GM20000 (cell line): Measurements from ENCODE around the gene TNXB.
"Not testable (repeated sequence)": the region's sequence is repeated elsewhere in the genome, so short reads cannot be mapped to it uniquely, and the experiment has no call there.

Experiments
- DNase-seq: peaks from one replicate; pipeline ENCODE4 v3.0.0; 2012; ENCODE audit warnings: low spot score

Gene TNXB

DNA sequence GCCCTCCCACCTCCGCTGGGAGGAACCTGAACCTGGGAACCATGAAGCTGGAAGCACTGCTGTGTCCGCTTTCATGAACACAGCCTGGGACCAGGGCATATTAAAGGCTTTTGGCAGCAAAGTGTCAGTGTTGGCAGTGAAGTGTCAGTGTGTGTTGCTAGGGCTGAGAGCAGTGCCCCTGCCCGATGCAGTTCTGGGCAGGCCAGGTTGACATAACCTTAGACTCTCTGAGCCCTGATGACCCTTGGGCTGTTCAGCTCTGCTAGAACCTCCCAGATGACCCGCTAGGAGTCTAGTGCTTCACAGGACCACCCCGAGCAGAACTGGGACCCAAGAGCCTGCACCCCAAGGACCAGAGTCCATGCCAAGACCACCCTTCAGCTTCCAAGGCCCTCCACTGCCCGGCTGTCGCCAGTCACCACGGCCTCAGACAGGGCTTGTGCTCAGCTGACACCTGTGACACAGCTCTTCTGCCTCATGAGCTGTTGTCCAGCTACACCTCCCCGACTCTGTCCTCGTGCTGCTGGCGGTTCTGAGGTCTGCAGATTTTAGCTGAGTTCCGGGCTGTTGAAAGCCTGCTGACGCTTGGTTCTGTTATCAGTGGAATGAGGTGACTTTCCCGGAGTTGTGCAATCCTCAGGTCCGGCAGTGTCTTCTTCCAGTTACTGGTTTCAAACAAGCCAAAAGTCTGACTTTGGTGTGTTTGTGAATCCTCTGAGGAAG, 106.4 kb downstream of the TNXB start:
- DNase-seq: not testable (repeated sequence)

DNA sequence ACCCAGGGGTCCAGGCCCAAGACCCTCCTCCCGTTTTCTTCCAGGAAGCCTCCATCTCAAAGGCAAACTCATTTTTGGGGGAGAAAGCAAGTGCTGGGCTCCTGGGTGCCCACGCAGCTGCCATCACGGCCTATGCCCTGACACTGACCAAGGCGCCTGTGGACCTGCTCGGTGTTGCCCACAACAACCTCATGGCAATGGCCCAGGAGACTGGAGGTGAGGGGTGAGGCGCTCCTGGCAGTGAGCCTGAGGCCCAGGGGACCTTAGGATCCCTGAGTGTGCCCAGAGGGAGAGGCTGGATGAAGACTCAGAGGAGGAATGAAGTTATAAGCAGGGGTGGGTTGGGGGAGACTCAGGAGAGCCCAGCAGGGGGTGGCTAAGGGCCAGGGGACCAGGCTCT, 112.8 kb downstream of the TNXB start:
- not testable (repeated sequence) for DNase-seq

DNA sequence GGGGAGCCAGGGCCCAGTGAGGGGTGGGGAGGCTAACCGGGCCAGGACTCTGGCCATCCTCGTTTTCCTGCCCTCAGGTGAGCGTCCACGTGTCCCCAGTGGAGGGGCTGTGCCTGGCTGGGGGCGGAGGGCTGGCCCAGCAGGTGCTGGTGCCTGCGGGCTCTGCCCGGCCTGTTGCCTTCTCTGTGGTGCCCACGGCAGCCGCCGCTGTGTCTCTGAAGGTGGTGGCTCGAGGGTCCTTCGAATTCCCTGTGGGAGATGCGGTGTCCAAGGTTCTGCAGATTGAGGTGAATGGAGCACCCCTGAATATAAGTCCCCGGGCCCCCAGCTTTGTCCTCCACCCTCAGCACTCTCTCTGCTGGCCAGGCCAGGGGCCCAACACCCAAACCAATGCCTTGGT, 114.7 kb downstream of the TNXB start:
- DNase-seq: not testable (repeated sequence)
